Osteoblast (primary cell): Measurements from ENCODE around the gene MIEF2. TPM values are rescaled to one million over a fixed set of nuclear protein-coding genes. Genes with fewer than 3 reads are reported as not detected.

Experiments used
- DNase-seq: peaks from one replicate; pipeline ENCODE4 v3.0.0; 2011; ENCODE audit warnings: low spot score, mixed read lengths; ENCODE audit not compliant: insufficient read length; ENCODE audit errors: missing footprints
- H2AFZ ChIP-seq: 2 replicates; pipeline ENCODE4 v1.6.0; 2011; ENCODE audit warnings: mild to moderate bottlenecking, low read length
- H3K27ac ChIP-seq: 2 replicates; pipeline ENCODE4 v1.5.1; 2011; ENCODE audit warnings: mild to moderate bottlenecking, low read depth, low read length, moderate library complexity
- H3K27me3 ChIP-seq: 2 replicates; pipeline ENCODE4 v1.6.0; 2012; ENCODE audit warnings: mild to moderate bottlenecking, control low read depth, inconsistent platforms, low read length, moderate library complexity; ENCODE audit not compliant: insufficient read depth
- H3K36me3 ChIP-seq: 2 replicates; pipeline ENCODE4 v1.5.1; 2011; ENCODE audit warnings: mild to moderate bottlenecking, low read length, control low read depth, moderate library complexity; ENCODE audit not compliant: insufficient read depth
- H3K4me1 ChIP-seq: 2 replicates; pipeline ENCODE4 v1.5.1; 2011; ENCODE audit warnings: mild to moderate bottlenecking, low read length, control low read depth, moderate library complexity; ENCODE audit not compliant: insufficient read depth
- H3K4me2 ChIP-seq: 2 replicates; pipeline ENCODE4 v1.6.0; 2011; ENCODE audit warnings: mild to moderate bottlenecking, low read length; ENCODE audit not compliant: insufficient read depth
- H3K4me3 ChIP-seq: fragments of 200-600 bp; sonication (generic); 3 replicates; pipeline ENCODE4 v1.5.1; 2012; ENCODE audit warnings: mild to moderate bottlenecking, low read length, inconsistent platforms; ENCODE audit not compliant: insufficient read depth
- H3K79me2 ChIP-seq: 2 replicates; pipeline ENCODE4 v1.6.0; 2012; ENCODE audit warnings: mild to moderate bottlenecking, low read length, control low read depth, inconsistent platforms; ENCODE audit not compliant: insufficient read depth
- H3K9me3 ChIP-seq: 2 replicates; pipeline ENCODE4 v1.5.1; 2011; ENCODE audit warnings: low read depth, low read length, control low read depth
- H4K20me1 ChIP-seq: 2 replicates; pipeline ENCODE4 v1.6.0; 2012; ENCODE audit warnings: mild to moderate bottlenecking, low read length, control low read depth; ENCODE audit not compliant: insufficient read depth
- CTCF ChIP-seq: IDR thresholded peaks from 2 replicates; pipeline ENCODE4 v1.5.1; 2011; ENCODE audit warnings: mild to moderate bottlenecking, low read depth, low read length, moderate library complexity; ENCODE audit errors: extremely low read depth
- total RNA-seq: library from RNA; depleted of rRNA; stranded (reverse); fragments of >200 nt; gene quantifications from 2 replicates; pipeline ENCODE4 v1.2.3, GENCODE V29; 2012

The MIEF2 gene
- total RNA-seq, 1 donor = 14.5 TPM

GRCh38 chr17:18233803-18234518 lies 26.5 kb upstream of the MIEF2 start:
- H4K20me1 ChIP-seq = peaks cover 35% of the 10 kb centered on the region
- H3K9me3 ChIP-seq = no peaks in the 10 kb centered on the region
- H3K4me2 ChIP-seq = no peak overlapping the region
- H3K36me3 ChIP-seq = peaks cover 37% of the 10 kb centered on the region
- TF ChIP-seq CTCF = no peak
- H3K4me1 ChIP-seq = peaks cover 12% of the 10 kb centered on the region
- DNase-seq = peak; percentile 62
- H3K4me3 ChIP-seq = no peak overlapping the region
- H3K27me3 ChIP-seq = no peaks in the 10 kb centered on the region
- peaks cover 48% of the 10 kb centered on the region for H3K79me2 ChIP-seq
- H2AFZ ChIP-seq = no peak overlapping the region
- no peak overlapping the region for H3K27ac ChIP-seq

- no peak overlapping the region for H3K4me3 ChIP-seq
- H2AFZ ChIP-seq = no peak overlapping the region
- peaks cover 41% of the 10 kb centered on the region for H3K36me3 ChIP-seq
- H4K20me1 ChIP-seq = peaks cover 27% of the 10 kb centered on the region
- no peaks in the 10 kb centered on the region for H3K27me3 ChIP-seq
- peaks cover 39% of the 10 kb centered on the region for H3K79me2 ChIP-seq
- no peaks in the 10 kb centered on the region for H3K9me3 ChIP-seq
- peaks cover 12% of the 10 kb centered on the region for H3K4me1 ChIP-seq
- DNase-seq = peak; percentile 88
- peak overlapping the region; percentile 87 for H3K27ac ChIP-seq
- no peak overlapping the region for H3K4me2 ChIP-seq
- no peak for TF ChIP-seq CTCF
Observed at GRCh38 chr17:18234853-18235380, 25.5 kb upstream of the MIEF2 start.

GRCh38 chr17:18235743-18236256 lies 24.7 kb upstream of the MIEF2 start:
- Histone ChIP-seq H3K4me1 (peaks cover 12% of the 10 kb centered on the region), H3K4me2 (peak overlapping the region; percentile 10), H2AFZ (peak overlapping the region; percentile 57), H3K27ac (peak overlapping the region; percentile 87), H3K79me2 (peaks cover 30% of the 10 kb centered on the region), H4K20me1 (peaks cover 19% of the 10 kb centered on the region), H3K27me3 (no peaks in the 10 kb centered on the region), H3K36me3 (peaks cover 43% of the 10 kb centered on the region), H3K9me3 (no peaks in the 10 kb centered on the region), H3K4me3 (no peak overlapping the region)
- peak; percentile 99 for DNase-seq
- no peak for TF ChIP-seq CTCF

GRCh38 chr17:18236494-18236893 lies 24.0 kb upstream of the MIEF2 start:
- H3K27ac ChIP-seq = no peak overlapping the region
- no peaks in the 10 kb centered on the region for H3K27me3 ChIP-seq
- no peak for TF ChIP-seq CTCF
- DNase-seq = no peak
- H4K20me1 ChIP-seq = peaks cover 12% of the 10 kb centered on the region
- peaks cover 23% of the 10 kb centered on the region for H3K79me2 ChIP-seq
- no peak overlapping the region for H2AFZ ChIP-seq
- H3K4me2 ChIP-seq = no peak overlapping the region
- H3K4me3 ChIP-seq = no peak overlapping the region
- H3K36me3 ChIP-seq = peaks cover 50% of the 10 kb centered on the region
- H3K9me3 ChIP-seq = no peaks in the 10 kb centered on the region
- H3K4me1 ChIP-seq = peaks cover 12% of the 10 kb centered on the region
